Panc1 (cell line): ENCODE measurements around the gene OR52K2. TPM values are rescaled to one million over a fixed set of nuclear protein-coding genes. Genes with fewer than 3 reads are reported as not detected.

Experiments used
- ATAC-seq: fragments of 200-7000 bp; cut with Tn5 transposase; 2 replicates; pipeline ENCODE4 v1.9.1; 2020; ENCODE audit warnings: mild to moderate bottlenecking, moderate library complexity
- BruUV-seq: library from RNA; stranded (reverse); fragments of 400-500 nt; replicated peaks from 2 replicates; lab custom pipeline; 2021; lab: Mats Ljungman, UMichigan
- CTCF ChIA-PET: fragments of 300-600 bp; sonication (Branson Sonifier 250); formaldehyde crosslinking; loops from one replicate; lab custom pipeline; 2022; ENCODE audit warnings: antibody characterized with exemption; lab: Charles Lee
- POLR2A ChIA-PET: fragments of 300-600 bp; sonication (Branson Sonifier 250); formaldehyde crosslinking; loops from one replicate; lab custom pipeline; 2022; ENCODE audit warnings: antibody characterized with exemption; lab: Charles Lee
- DNase-seq: peaks from one replicate; pipeline ENCODE4 v3.0.0-alpha.2; 2010; ENCODE audit warnings: low read depth, low spot score
- H3K27ac ChIP-seq: 2 replicates; pipeline ENCODE4 v1.5.1; 2011; ENCODE audit warnings: mild to moderate bottlenecking, low read length, inconsistent platforms
- H3K27me3 ChIP-seq: fragments of 200-500 bp; sonication (Bioruptor generic); 2 replicates; pipeline ENCODE4 v1.6.0; 2014; ENCODE audit warnings: low read length, inconsistent platforms; ENCODE audit not compliant: control insufficient read depth, insufficient read depth
- H3K36me3 ChIP-seq: fragments of 200-500 bp; sonication (Bioruptor generic); 2 replicates; pipeline ENCODE4 v1.5.1; 2014; ENCODE audit warnings: inconsistent platforms, mild to moderate bottlenecking, low read length, moderate library complexity; ENCODE audit not compliant: control insufficient read depth, insufficient read depth
- H3K4me1 ChIP-seq: 2 replicates; pipeline ENCODE4 v1.5.1; 2011; ENCODE audit warnings: inconsistent platforms, mild to moderate bottlenecking, low read length, moderate library complexity; ENCODE audit not compliant: control insufficient read depth, insufficient read depth
- H3K4me3 ChIP-seq, 2 experiments: 2 replicates each; pipeline ENCODE4 v1.5.1; 2011 to 2012; ENCODE audit warnings: low read depth in 2 of 2, low read length in 2 of 2, mild to moderate bottlenecking in 2 of 2, inconsistent platforms in 1 of 2, moderate library complexity in 1 of 2
- H3K9me3 ChIP-seq: fragments of 200-500 bp; sonication (Bioruptor generic); 2 replicates; pipeline ENCODE4 v1.5.1; 2014; ENCODE audit warnings: low read depth, mild to moderate bottlenecking, inconsistent platforms, low read length, moderate library complexity; ENCODE audit not compliant: control insufficient read depth, insufficient read depth
- POLR2AphosphoS5 ChIP-seq: IDR thresholded peaks from 2 replicates; pipeline ENCODE4 v1.6.1; 2012; ENCODE audit warnings: mild to moderate bottlenecking, low read depth, low read length, moderate library complexity
- SIN3A ChIP-seq: IDR thresholded peaks from 2 replicates; pipeline ENCODE4 v1.6.1; 2012; ENCODE audit warnings: low read depth, mild to moderate bottlenecking, low read length, moderate library complexity, borderline replicate concordance; ENCODE audit not compliant: insufficient read depth
- TCF7L2 ChIP-seq: IDR thresholded peaks from 2 replicates; pipeline ENCODE4 v1.6.1; 2011; ENCODE audit warnings: mild to moderate bottlenecking, low read depth, low read length, inconsistent platforms
- in situ Hi-C: cut with HindIII; loops from 2 replicates; pipeline ENCODE4 v1.10.0; 2016; ENCODE audit warnings: low sequenced_read_pairs, low pct_unique_long_range_greater_than_20kb
- intact Hi-C: fragments of 100-400 bp; cut with micrococcal nuclease; formaldehyde crosslinking; loops from one replicate; pipeline ENCODE4 v1.10.0; 2022; ENCODE audit not compliant: unreplicated experiment
- total RNA-seq: library from RNA; stranded (reverse); gene quantifications from one replicate; pipeline ENCODE4 v1.2.1, GENCODE V29; 2021; ENCODE audit not compliant: unreplicated experiment
- TF ChIP-seq, protein P1 (sequence below): fragments of 450-650 bp; IDR thresholded peaks from 2 replicates; pipeline ENCODE4 v1.5.1; 2017; ENCODE audit warnings: mild to moderate bottlenecking
- TF ChIP-seq, protein P2 (sequence below), 2 experiments: IDR thresholded peaks; 2 replicates each; pipeline ENCODE4 v1.6.1; 2011 to 2012; ENCODE audit warnings: low read depth in 2 of 2, control low read depth in 1 of 2, low read length in 1 of 2, mild to moderate bottlenecking in 1 of 2, moderate library complexity in 1 of 2; ENCODE audit not compliant: insufficient read depth in 1 of 2

The OR52K2 gene
- total RNA-seq, 1 experiment from 2014 or later, result not detected

DNA sequence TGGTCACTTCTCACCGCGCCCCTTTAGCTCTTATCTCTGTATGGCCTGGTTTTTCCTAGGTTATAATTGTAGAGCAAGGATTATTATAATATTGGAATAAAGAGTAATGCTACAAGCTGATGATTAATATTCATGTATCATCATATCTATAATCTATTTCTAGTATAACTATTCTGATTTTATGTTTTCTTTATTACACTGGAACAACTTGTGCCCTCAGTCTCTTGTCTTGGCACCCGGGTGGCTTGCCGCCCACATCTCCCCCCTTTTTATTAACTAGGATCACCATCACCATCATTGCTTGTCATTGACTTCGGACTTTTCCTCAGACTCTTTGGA is 44.4 kb downstream of the OR52K2 start:
- ATAC-seq, result no peak
- H3K27ac ChIP-seq, result no peak overlapping the region
- H3K9me3 ChIP-seq, result no peaks in the 10 kb centered on the region
- no TSS peak for BruUV-seq
- CTCF ChIA-PET, result interaction anchor here (0.7 to 4.6 kb wide), 6 partner anchors 9 to 312 kb away, joined by 3 to 38 read pairs (median 6); no protein-coding TSS in a partner anchor
- intact Hi-C loops, result loop anchor here (1.0 kb wide), 1 partner anchor 306 kb away; no protein-coding TSS in a partner anchor
- in situ Hi-C loops, result no loop called here
- POLR2A ChIA-PET, result no interaction called here
- TF ChIP-seq, protein P1, sequence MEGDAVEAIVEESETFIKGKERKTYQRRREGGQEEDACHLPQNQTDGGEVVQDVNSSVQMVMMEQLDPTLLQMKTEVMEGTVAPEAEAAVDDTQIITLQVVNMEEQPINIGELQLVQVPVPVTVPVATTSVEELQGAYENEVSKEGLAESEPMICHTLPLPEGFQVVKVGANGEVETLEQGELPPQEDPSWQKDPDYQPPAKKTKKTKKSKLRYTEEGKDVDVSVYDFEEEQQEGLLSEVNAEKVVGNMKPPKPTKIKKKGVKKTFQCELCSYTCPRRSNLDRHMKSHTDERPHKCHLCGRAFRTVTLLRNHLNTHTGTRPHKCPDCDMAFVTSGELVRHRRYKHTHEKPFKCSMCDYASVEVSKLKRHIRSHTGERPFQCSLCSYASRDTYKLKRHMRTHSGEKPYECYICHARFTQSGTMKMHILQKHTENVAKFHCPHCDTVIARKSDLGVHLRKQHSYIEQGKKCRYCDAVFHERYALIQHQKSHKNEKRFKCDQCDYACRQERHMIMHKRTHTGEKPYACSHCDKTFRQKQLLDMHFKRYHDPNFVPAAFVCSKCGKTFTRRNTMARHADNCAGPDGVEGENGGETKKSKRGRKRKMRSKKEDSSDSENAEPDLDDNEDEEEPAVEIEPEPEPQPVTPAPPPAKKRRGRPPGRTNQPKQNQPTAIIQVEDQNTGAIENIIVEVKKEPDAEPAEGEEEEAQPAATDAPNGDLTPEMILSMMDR, result peak; percentile 74
- TF ChIP-seq POLR2AphosphoS5 (no peak), SIN3A (no peak)
- H3K27me3 ChIP-seq, result peaks cover 21% of the 10 kb centered on the region
- no peak overlapping the region for H3K4me3 ChIP-seq
- H3K36me3 ChIP-seq, result no peaks in the 10 kb centered on the region
- no peaks in the 10 kb centered on the region for H3K4me1 ChIP-seq
- DNase-seq, result no peak

DNA sequence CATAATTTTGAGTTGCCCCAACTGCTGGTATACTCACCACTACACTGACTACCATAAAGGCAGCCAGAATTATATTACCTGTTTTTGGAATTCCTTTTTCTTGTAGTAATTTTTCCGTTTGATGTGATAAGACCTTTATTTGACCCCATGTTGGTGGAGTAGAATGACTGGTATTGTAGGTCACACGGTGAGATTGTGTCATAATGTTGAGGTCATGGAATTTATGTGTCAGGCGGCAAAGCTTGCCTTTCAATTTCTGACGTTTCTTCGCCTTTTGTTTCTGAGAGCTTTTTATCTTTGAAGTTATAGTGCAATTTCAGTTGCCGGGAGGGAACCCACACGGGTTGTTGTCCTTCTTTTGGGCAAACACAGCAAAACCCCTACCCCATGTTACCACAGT is 46.4 kb downstream of the OR52K2 start:
- H3K4me1 ChIP-seq, result no peaks in the 10 kb centered on the region
- in situ Hi-C loops (no loop called here), intact Hi-C loops (no loop called here)
- H3K36me3 ChIP-seq, result no peaks in the 10 kb centered on the region
- CTCF ChIA-PET, result interaction anchor here (4.6 kb wide), 1 partner anchor 308 kb away, joined by 38 read pairs; no protein-coding TSS in a partner anchor
- TF ChIP-seq SIN3A, result no peak
- TF ChIP-seq TCF7L2, result no peak
- TF ChIP-seq, protein P1, result no peak
- TF ChIP-seq, protein P2, sequence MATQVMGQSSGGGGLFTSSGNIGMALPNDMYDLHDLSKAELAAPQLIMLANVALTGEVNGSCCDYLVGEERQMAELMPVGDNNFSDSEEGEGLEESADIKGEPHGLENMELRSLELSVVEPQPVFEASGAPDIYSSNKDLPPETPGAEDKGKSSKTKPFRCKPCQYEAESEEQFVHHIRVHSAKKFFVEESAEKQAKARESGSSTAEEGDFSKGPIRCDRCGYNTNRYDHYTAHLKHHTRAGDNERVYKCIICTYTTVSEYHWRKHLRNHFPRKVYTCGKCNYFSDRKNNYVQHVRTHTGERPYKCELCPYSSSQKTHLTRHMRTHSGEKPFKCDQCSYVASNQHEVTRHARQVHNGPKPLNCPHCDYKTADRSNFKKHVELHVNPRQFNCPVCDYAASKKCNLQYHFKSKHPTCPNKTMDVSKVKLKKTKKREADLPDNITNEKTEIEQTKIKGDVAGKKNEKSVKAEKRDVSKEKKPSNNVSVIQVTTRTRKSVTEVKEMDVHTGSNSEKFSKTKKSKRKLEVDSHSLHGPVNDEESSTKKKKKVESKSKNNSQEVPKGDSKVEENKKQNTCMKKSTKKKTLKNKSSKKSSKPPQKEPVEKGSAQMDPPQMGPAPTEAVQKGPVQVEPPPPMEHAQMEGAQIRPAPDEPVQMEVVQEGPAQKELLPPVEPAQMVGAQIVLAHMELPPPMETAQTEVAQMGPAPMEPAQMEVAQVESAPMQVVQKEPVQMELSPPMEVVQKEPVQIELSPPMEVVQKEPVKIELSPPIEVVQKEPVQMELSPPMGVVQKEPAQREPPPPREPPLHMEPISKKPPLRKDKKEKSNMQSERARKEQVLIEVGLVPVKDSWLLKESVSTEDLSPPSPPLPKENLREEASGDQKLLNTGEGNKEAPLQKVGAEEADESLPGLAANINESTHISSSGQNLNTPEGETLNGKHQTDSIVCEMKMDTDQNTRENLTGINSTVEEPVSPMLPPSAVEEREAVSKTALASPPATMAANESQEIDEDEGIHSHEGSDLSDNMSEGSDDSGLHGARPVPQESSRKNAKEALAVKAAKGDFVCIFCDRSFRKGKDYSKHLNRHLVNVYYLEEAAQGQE (IDR thresholded peaks at IDR 0.05; ENCODE audit: insufficient read depth in 1 of 2, low read depth in 2 of 2, low read length in 1 of 2), result no peak
- no peak for TF ChIP-seq POLR2AphosphoS5
- no TSS peak for BruUV-seq
- no peak overlapping the region for H3K4me3 ChIP-seq
- ATAC-seq, result no peak
- H3K9me3 ChIP-seq, result no peaks in the 10 kb centered on the region
- POLR2A ChIA-PET, result no interaction called here
- DNase-seq, result no peak
- H3K27ac ChIP-seq, result no peak overlapping the region
- H3K27me3 ChIP-seq, result peaks cover 21% of the 10 kb centered on the region
